Nephron (organoid): ENCODE results near the gene VIPAS39.

Experiments used
- H3K27ac Mint-ChIP-seq, 3 experiments: 2 replicates each; pipeline ENCODE4 v1.8.0; 2020; ENCODE audit warnings: mixed read lengths in 3 of 3, mild to moderate bottlenecking in 2 of 3, moderate library complexity in 1 of 3
- H3K27me3 Mint-ChIP-seq: 2 replicates; pipeline ENCODE4 v1.8.0; 2021; ENCODE audit warnings: low read depth, mild to moderate bottlenecking, moderate library complexity, mixed read lengths
- H3K36me3 Mint-ChIP-seq: 2 replicates; pipeline ENCODE4 v1.8.0; 2020; ENCODE audit warnings: low read depth, mixed read lengths
- H3K4me1 Mint-ChIP-seq: 2 replicates; pipeline ENCODE4 v1.8.0; 2020; ENCODE audit warnings: mixed read lengths
- H3K4me3 Mint-ChIP-seq, 3 experiments: 2 replicates each; pipeline ENCODE4 v1.8.0; 2020; ENCODE audit warnings: mild to moderate bottlenecking in 3 of 3, mixed read lengths in 3 of 3, moderate library complexity in 2 of 3
- H3K9me3 Mint-ChIP-seq: 2 replicates; pipeline ENCODE4 v1.8.0; 2020; ENCODE audit warnings: mixed read lengths
- CTCF ChIP-seq, 3 experiments: fragments of 200-600 bp; sonication (generic); IDR thresholded peaks; one replicate each; pipeline ENCODE4 v1.5.0; 2021; ENCODE audit warnings: antibody characterized with exemption in 3 of 3; ENCODE audit not compliant: unreplicated experiment in 3 of 3

VIPAS39 gene

GRCh38 chr14:77498120-77498979 is 40.9 kb upstream of the VIPAS39 start, which contains the start of gene ISM2:
Gene ISM2 (minus strand): TSS chr14:77498816. CDS start chr14:77498793, 23 bp downstream.
- H3K4me3 Mint-ChIP-seq: peak within 1 kb of the TSS; percentile 76 to 83 (median 83)
- H3K27me3 Mint-ChIP-seq: peaks cover 50% of the 10 kb centered on the region
- H3K9me3 Mint-ChIP-seq: peaks cover 3% of the 10 kb centered on the region
- H3K27ac Mint-ChIP-seq: no peak within 1 kb of the TSS
- TF ChIP-seq CTCF (IDR thresholded peaks at IDR 0.05; ENCODE audit: unreplicated experiment in 3 of 3): no peak
- H3K36me3 Mint-ChIP-seq: peaks cover 3% of the 10 kb centered on the region
- no peaks in the 10 kb centered on the region for H3K4me1 Mint-ChIP-seq

- no peaks in the 10 kb centered on the region for H3K9me3 Mint-ChIP-seq
- H3K36me3 Mint-ChIP-seq: no peaks in the 10 kb centered on the region
- H3K4me3 Mint-ChIP-seq: peak overlapping the region in 2 of 3 experiments; percentile 60 to 63
- peaks cover 42% of the 10 kb centered on the region for H3K27me3 Mint-ChIP-seq
- H3K27ac Mint-ChIP-seq: no peak overlapping the region
- no peaks in the 10 kb centered on the region for H3K4me1 Mint-ChIP-seq
- TF ChIP-seq CTCF (IDR thresholded peaks at IDR 0.05; ENCODE audit: unreplicated experiment in 3 of 3): no peak
Measured at GRCh38 chr14:77495334-77495733, 37.9 kb upstream of the VIPAS39 start.

- no peak for TF ChIP-seq CTCF (IDR thresholded peaks at IDR 0.05; ENCODE audit: unreplicated experiment in 3 of 3)
- H3K27me3 Mint-ChIP-seq: peaks cover 11% of the 10 kb centered on the region
Measured at GRCh38 chr14:77491056-77491455, 33.7 kb upstream of the VIPAS39 start.

GRCh38 chr14:77490347-77490986 is 33.1 kb upstream of the VIPAS39 start:
- TF ChIP-seq CTCF (IDR thresholded peaks at IDR 0.05; ENCODE audit: unreplicated experiment in 3 of 3): no peak
- no peak overlapping the region for H3K4me3 Mint-ChIP-seq
- no peaks in the 10 kb centered on the region for H3K36me3 Mint-ChIP-seq
- no peaks in the 10 kb centered on the region for H3K9me3 Mint-ChIP-seq
- H3K27ac Mint-ChIP-seq: no peak overlapping the region
- H3K27me3 Mint-ChIP-seq: peaks cover 5% of the 10 kb centered on the region
- H3K4me1 Mint-ChIP-seq: no peaks in the 10 kb centered on the region

More at GRCh38 chr14:77491056-77491455, 33.7 kb upstream of the VIPAS39 start:
- H3K27ac Mint-ChIP-seq: no peak overlapping the region
- no peaks in the 10 kb centered on the region for H3K9me3 Mint-ChIP-seq
- H3K36me3 Mint-ChIP-seq: no peaks in the 10 kb centered on the region
- H3K4me1 Mint-ChIP-seq: no peaks in the 10 kb centered on the region
- H3K4me3 Mint-ChIP-seq: no peak overlapping the region

GRCh38 chr14:77489041-77489440 is 31.6 kb upstream of the VIPAS39 start:
- Mint-ChIP-seq H3K27me3 (no peaks in the 10 kb centered on the region), H3K4me3 (no peak overlapping the region)

More at GRCh38 chr14:77489041-77489440, 31.6 kb upstream of the VIPAS39 start:
- Mint-ChIP-seq H3K9me3 (no peaks in the 10 kb centered on the region), H3K27ac (peak overlapping the region in 1 of 3 experiments; percentile 87), H3K36me3 (no peaks in the 10 kb centered on the region), H3K4me1 (no peaks in the 10 kb centered on the region)
- TF ChIP-seq CTCF (IDR thresholded peaks at IDR 0.05; ENCODE audit: unreplicated experiment in 3 of 3): no peak
